ENCODE results near the gene COPS9. TPM values are rescaled to one million over a fixed set of nuclear protein-coding genes. Genes with fewer than 3 reads are reported as not detected.

Gene COPS9
- total RNA-seq, 1 donor from 2014 or later = 190 TPM

- Histone ChIP-seq H3K4me1 (no peaks in the 10 kb centered on the region), H3K27ac (replicated peaks) (no peak overlapping the region), H3K4me3 (no peak overlapping the region), H3K36me3 (no peaks in the 10 kb centered on the region), H3K9me3 (replicated peaks) (no peaks in the 10 kb centered on the region), H3K27me3 (ENCODE audit: low read depth) (peaks cover 64% of the 10 kb centered on the region)
- no peak for TF ChIP-seq CTCF (IDR thresholded peaks at IDR 0.05; ENCODE audit: borderline replicate concordance)
- intact Hi-C loops (cut with micrococcal nuclease) = loop anchor here (2.0 kb wide), 1 partner anchor 82 kb away; no protein-coding TSS in a partner anchor
- DNase-seq = no peak
Measured at GRCh38 chr2:240143276-240143675, 7.2 kb upstream of the COPS9 start.

GRCh38 chr2:240142859-240143258, 6.8 kb upstream of the COPS9 start:
- no peaks in the 10 kb centered on the region for H3K4me1 ChIP-seq
- peaks cover 61% of the 10 kb centered on the region for H3K27me3 ChIP-seq (ENCODE audit: low read depth)
- TF ChIP-seq CTCF (IDR thresholded peaks at IDR 0.05; ENCODE audit: borderline replicate concordance) = no peak
- H3K9me3 ChIP-seq (replicated peaks) = no peaks in the 10 kb centered on the region
- no peak overlapping the region for H3K4me3 ChIP-seq
- intact Hi-C loops (cut with micrococcal nuclease) = loop anchor here (2.0 kb wide), 1 partner anchor 82 kb away; no protein-coding TSS in a partner anchor
- DNase-seq = no peak
- no peaks in the 10 kb centered on the region for H3K36me3 ChIP-seq
- no peak overlapping the region for H3K27ac ChIP-seq (replicated peaks)

GRCh38 chr2:240142256-240142775, 6.2 kb upstream of the COPS9 start:
- no peak overlapping the region for H3K4me3 ChIP-seq
- no peaks in the 10 kb centered on the region for H3K4me1 ChIP-seq
- DNase-seq = no peak
- H3K27ac ChIP-seq (replicated peaks) = no peak overlapping the region
- intact Hi-C loops (cut with micrococcal nuclease) = loop anchor here (2.0 kb wide), 1 partner anchor 82 kb away; no protein-coding TSS in a partner anchor
- H3K36me3 ChIP-seq = no peaks in the 10 kb centered on the region
- H3K27me3 ChIP-seq (ENCODE audit: low read depth) = peaks cover 61% of the 10 kb centered on the region
- H3K9me3 ChIP-seq (replicated peaks) = no peaks in the 10 kb centered on the region
- no peak for TF ChIP-seq CTCF (IDR thresholded peaks at IDR 0.05; ENCODE audit: borderline replicate concordance)

- Histone ChIP-seq H3K9me3 (replicated peaks) (no peaks in the 10 kb centered on the region), H3K36me3 (no peaks in the 10 kb centered on the region), H3K4me3 (no peak overlapping the region), H3K27me3 (ENCODE audit: low read depth) (peaks cover 61% of the 10 kb centered on the region), H3K4me1 (peaks cover 3% of the 10 kb centered on the region), H3K27ac (replicated peaks) (no peak overlapping the region)
- TF ChIP-seq CTCF (IDR thresholded peaks at IDR 0.05; ENCODE audit: borderline replicate concordance) = no peak
- no peak for DNase-seq
- intact Hi-C loops (cut with micrococcal nuclease) = loop anchor here (2.0 kb wide), 1 partner anchor 81 kb away; no protein-coding TSS in a partner anchor
Measured at GRCh38 chr2:240141736-240142135, 5.6 kb upstream of the COPS9 start.

- no peak for TF ChIP-seq CTCF (IDR thresholded peaks at IDR 0.05; ENCODE audit: borderline replicate concordance)
- intact Hi-C loops (cut with micrococcal nuclease) = no loop called here
- no peak for DNase-seq
Measured at GRCh38 chr2:240140920-240141319, 4.8 kb upstream of the COPS9 start.

More at GRCh38 chr2:240140920-240141319, 4.8 kb upstream of the COPS9 start:
- H3K27ac ChIP-seq (replicated peaks) = no peak overlapping the region
- peaks cover 10% of the 10 kb centered on the region for H3K4me1 ChIP-seq
- no peak overlapping the region for H3K4me3 ChIP-seq
- H3K36me3 ChIP-seq = no peaks in the 10 kb centered on the region
- H3K27me3 ChIP-seq (ENCODE audit: low read depth) = peaks cover 53% of the 10 kb centered on the region
- no peaks in the 10 kb centered on the region for H3K9me3 ChIP-seq (replicated peaks)

All from left ventricle myocardium inferior (tissue), 1 donor.